Transverse colon (tissue), 4 donors: ENCODE results near the gene CAV2. TPM values are rescaled to one million over a fixed set of nuclear protein-coding genes. Genes with fewer than 3 reads are reported as not detected.

Source experiments
- DNase-seq: peaks from one replicate; pipeline ENCODE4 v3.0.0-alpha.2; 2019
- H3K27ac ChIP-seq, 4 donors: fragments of 200-600 bp; sonication (generic); 2 replicates each; pipeline ENCODE4 v1.5.1; 2016 to 2018; ENCODE audit warnings: inconsistent platforms in 4 of 4
- H3K27me3 ChIP-seq: fragments of 200-600 bp; sonication (generic); 2 replicates; pipeline ENCODE4 v1.5.1; 2017; ENCODE audit warnings: inconsistent platforms
- H3K36me3 ChIP-seq, 4 donors: fragments of 200-600 bp; sonication (generic); 2 replicates each; pipeline ENCODE4 v1.5.1; 2017 to 2019; ENCODE audit warnings: inconsistent platforms in 4 of 4
- H3K4me1 ChIP-seq, 4 donors: fragments of 200-600 bp; sonication (generic); 2 replicates each; pipeline ENCODE4 v1.5.1; 2017 to 2020; ENCODE audit warnings: inconsistent platforms in 4 of 4
- H3K4me3 ChIP-seq, 4 donors: fragments of 200-600 bp; sonication (generic); 1 replicate in 1 of 4; 2 replicates in 3 of 4; pipeline versions ENCODE4 v1.5.1 to v1.6.1; 2017 to 2019; ENCODE audit warnings: inconsistent platforms in 4 of 4
- H3K9me3 ChIP-seq, 2 donors: fragments of 200-600 bp; sonication (generic); 2 replicates each; pipeline ENCODE4 v1.5.1; 2017 to 2019; ENCODE audit warnings: inconsistent platforms in 2 of 2
- CTCF ChIP-seq, 5 experiments: fragments of 200-600 bp in 3 of 5; fragments of 450-650 bp in 2 of 5; sonication (generic) in 3 of 5; IDR thresholded peaks; 1 replicate in 2 of 5; 2 replicates in 3 of 5; pipeline ENCODE4 v1.5.1; 2016 to 2017; ENCODE audit warnings: antibody characterized with exemption in 5 of 5, inconsistent platforms in 3 of 5, mild to moderate bottlenecking in 2 of 5, moderate library complexity in 1 of 5
- EP300 ChIP-seq: sonication (generic); formaldehyde crosslinking; IDR thresholded peaks from one replicate; pipeline ENCODE4 v1.6.1; 2017; ENCODE audit warnings: antibody characterized with exemption, low read depth
- POLR2A ChIP-seq: fragments of 450-650 bp; IDR thresholded peaks from one replicate; pipeline ENCODE4 v1.6.1; 2016; ENCODE audit warnings: antibody characterized with exemption, mild to moderate bottlenecking, moderate library complexity
- POLR2AphosphoS5 ChIP-seq, 3 donors: sonication (generic); formaldehyde crosslinking; IDR thresholded peaks; one replicate each; pipeline ENCODE4 v1.6.1; 2016; ENCODE audit warnings: antibody characterized with exemption in 3 of 3
- WGBS, 2 donors: methylation state at CpG; one replicate each; pipeline ENCODE4 v1.1.5; 2018; ENCODE audit warnings: low coverage in 1 of 2; 5-methylcytosine and 5-hydroxymethylcytosine counted together
- in situ Hi-C, 4 donors: fragments of 200-750 bp; cut with MboI; loops; one replicate each; pipeline versions ENCODE4 v1.15.0 to v1.15.1; 2017; ENCODE audit warnings: low sequenced_read_pairs in 3 of 4, low pct_ligation_motif_present in 1 of 4, low pct_unique_long_range_greater_than_20kb in 1 of 4
- intact Hi-C: fragments of 100-400 bp; cut with DNase I; formaldehyde crosslinking; loops from one replicate; pipeline ENCODE4 v1.15.1; 2023; ENCODE audit warnings: low total_unique reads
- total RNA-seq, 4 donors: library from RNA; depleted of rRNA; stranded (reverse); fragments of >200 nt; gene quantifications; one replicate each; pipeline ENCODE4 v1.1.0, GENCODE V29; 2016

Gene CAV2
- total RNA-seq, 4 donors from 2014 or later: 4.1 to 28.3 (median 13.9) TPM

- Histone ChIP-seq H3K9me3 (no peaks in the 10 kb centered on the region), H3K27ac (no peak overlapping the region), H3K4me1 (peaks cover 0 to 15% (median 6%) of the 10 kb centered on the region in 4 donors), H3K36me3 (no peaks in the 10 kb centered on the region), H3K4me3 (no peak overlapping the region), H3K27me3 (peaks cover 4% of the 10 kb centered on the region)
- intact Hi-C loops: no loop called here
- in situ Hi-C loops: no loop called here
- no peak for DNase-seq
- TF ChIP-seq POLR2AphosphoS5 (IDR thresholded peaks at IDR 0.05) (no peak), CTCF (IDR thresholded peaks at IDR 0.05) (no peak)
These were observed 16.0 kb downstream of the CAV2 start for GRCh38 chr7:116515584-116515983.

- intact Hi-C loops: no loop called here
- TF ChIP-seq CTCF (IDR thresholded peaks at IDR 0.05) (no peak), EP300 (no peak), POLR2A (no peak), POLR2AphosphoS5 (IDR thresholded peaks at IDR 0.05) (no peak)
These were observed 16.8 kb downstream of the CAV2 start for GRCh38 chr7:116516324-116516723.

GRCh38 chr7:116517626-116518025, 18.1 kb downstream of the CAV2 start:
- TF ChIP-seq POLR2A (no peak), CTCF (IDR thresholded peaks at IDR 0.05) (no peak), POLR2AphosphoS5 (IDR thresholded peaks at IDR 0.05) (no peak), EP300 (no peak)
- Histone ChIP-seq H3K4me1 (peaks cover 0 to 3% (median under 1%) of the 10 kb centered on the region in 4 donors), H3K27me3 (peaks cover 13% of the 10 kb centered on the region), H3K36me3 (no peaks in the 10 kb centered on the region), H3K9me3 (no peaks in the 10 kb centered on the region), H3K27ac (no peak overlapping the region), H3K4me3 (no peak overlapping the region)
- no peak for DNase-seq
- WGBS, 2 donors: 96% methylated on average over 1 of the region's 1 CpG; no CpG with 5 or more reads in 1 of the 2 donors
- intact Hi-C loops: no loop called here
- in situ Hi-C loops: no loop called here

More at GRCh38 chr7:116516324-116516723, 16.8 kb downstream of the CAV2 start:
- Histone ChIP-seq H3K27me3 (peaks cover 4% of the 10 kb centered on the region), H3K9me3 (no peaks in the 10 kb centered on the region), H3K4me3 (no peak overlapping the region), H3K4me1 (peaks cover 0 to 10% (median 3%) of the 10 kb centered on the region in 4 donors), H3K27ac (no peak overlapping the region), H3K36me3 (no peaks in the 10 kb centered on the region)
- DNase-seq: no peak
- in situ Hi-C loops: no loop called here

- DNase-seq: no peak
- in situ Hi-C loops: no loop called here
- H3K27ac ChIP-seq: no peak overlapping the region
- peaks cover 22% of the 10 kb centered on the region for H3K27me3 ChIP-seq
- no peak overlapping the region for H3K4me3 ChIP-seq
- H3K36me3 ChIP-seq: no peaks in the 10 kb centered on the region
- H3K9me3 ChIP-seq: no peaks in the 10 kb centered on the region
- TF ChIP-seq POLR2AphosphoS5 (IDR thresholded peaks at IDR 0.05): no peak
- TF ChIP-seq CTCF (IDR thresholded peaks at IDR 0.05): no peak
- no peak for TF ChIP-seq EP300
- TF ChIP-seq POLR2A: no peak
- intact Hi-C loops: no loop called here
- H3K4me1 ChIP-seq: peaks cover 0 to under 1% (median 0%) of the 10 kb centered on the region in 4 donors
These were observed 19.4 kb downstream of the CAV2 start for GRCh38 chr7:116518961-116519360.
